GM12873 (cell line): ENCODE results near the gene MOV10L1.

ENCODE experiments used
- TF ChIP-seq, protein P1 (sequence below): IDR thresholded peaks from 2 replicates; pipeline ENCODE4 v1.5.1; 2012; ENCODE audit warnings: low read depth, mild to moderate bottlenecking, moderate library complexity, low read length, control low read depth; ENCODE audit not compliant: insufficient read depth; ENCODE audit errors: missing control alignments

MOV10L1 gene

DNA sequence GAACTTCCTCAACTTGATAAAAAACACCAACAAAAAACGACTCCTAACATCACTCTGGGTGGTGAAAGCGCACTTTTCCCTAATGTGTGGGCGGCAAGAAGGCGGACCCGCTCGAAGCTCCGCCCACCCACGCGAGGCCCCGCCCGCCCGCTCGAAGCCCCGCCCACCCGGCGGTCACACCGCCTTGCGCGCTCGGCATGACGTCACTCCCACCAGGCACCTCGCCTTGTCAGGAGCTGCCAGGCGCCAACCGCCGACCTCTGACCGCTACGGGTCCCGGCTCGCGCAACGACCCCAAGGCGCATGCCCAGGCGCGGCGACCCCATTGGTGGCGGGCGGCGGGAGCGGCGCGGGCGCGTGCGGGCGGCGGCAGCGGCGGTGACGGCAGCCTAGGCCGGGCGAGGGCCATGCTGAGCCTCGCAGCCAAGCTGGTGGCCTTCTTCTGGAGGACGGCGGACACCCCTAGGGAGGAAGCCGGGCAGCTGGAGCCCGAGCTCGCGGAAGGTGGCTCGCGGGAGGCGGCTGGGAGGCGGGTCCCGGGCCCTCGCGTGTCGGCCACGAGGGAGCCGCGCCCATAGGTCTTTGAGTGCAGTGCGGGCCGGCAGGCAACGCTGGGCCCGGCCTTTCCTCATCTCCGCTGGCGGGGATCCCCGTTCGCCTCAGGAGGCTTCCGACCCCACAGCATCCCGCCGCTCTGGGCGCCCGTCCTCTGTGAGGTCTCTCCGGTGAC is at the start of gene MOV10L1:
TSS of gene MOV10L1 (plus strand) at position 325 of the 730 bp plus-strand sequence. CDS start at position 408, 83 bp downstream.
- TF ChIP-seq, protein P1, sequence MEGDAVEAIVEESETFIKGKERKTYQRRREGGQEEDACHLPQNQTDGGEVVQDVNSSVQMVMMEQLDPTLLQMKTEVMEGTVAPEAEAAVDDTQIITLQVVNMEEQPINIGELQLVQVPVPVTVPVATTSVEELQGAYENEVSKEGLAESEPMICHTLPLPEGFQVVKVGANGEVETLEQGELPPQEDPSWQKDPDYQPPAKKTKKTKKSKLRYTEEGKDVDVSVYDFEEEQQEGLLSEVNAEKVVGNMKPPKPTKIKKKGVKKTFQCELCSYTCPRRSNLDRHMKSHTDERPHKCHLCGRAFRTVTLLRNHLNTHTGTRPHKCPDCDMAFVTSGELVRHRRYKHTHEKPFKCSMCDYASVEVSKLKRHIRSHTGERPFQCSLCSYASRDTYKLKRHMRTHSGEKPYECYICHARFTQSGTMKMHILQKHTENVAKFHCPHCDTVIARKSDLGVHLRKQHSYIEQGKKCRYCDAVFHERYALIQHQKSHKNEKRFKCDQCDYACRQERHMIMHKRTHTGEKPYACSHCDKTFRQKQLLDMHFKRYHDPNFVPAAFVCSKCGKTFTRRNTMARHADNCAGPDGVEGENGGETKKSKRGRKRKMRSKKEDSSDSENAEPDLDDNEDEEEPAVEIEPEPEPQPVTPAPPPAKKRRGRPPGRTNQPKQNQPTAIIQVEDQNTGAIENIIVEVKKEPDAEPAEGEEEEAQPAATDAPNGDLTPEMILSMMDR = no peak

DNA sequence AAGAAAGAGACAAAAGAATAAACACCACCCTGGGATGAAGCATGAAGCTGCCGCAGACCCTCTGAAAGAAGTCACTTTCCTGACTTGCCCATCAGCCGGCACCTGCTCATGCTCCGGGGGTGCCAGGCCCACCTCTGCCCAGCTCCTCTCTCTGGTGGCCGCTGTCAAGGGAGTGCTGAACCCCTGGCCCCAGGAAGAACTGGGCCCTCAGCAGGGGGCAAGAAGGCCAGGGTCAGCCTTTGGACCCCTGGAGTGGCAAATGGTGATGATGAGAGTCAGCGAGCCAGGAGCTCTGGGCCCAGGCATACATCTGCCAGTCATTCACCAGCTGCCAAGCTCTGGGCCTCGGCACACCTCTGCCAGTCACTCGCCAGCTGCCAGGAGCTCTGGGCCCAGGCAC is 49.1 kb upstream of the MOV10L1 start:
- TF ChIP-seq, protein P1 = no peak

GRCh38 chr22:50041361-50042065 is 48.3 kb upstream of the MOV10L1 start:
- TF ChIP-seq, protein P1 = no peak

DNA sequence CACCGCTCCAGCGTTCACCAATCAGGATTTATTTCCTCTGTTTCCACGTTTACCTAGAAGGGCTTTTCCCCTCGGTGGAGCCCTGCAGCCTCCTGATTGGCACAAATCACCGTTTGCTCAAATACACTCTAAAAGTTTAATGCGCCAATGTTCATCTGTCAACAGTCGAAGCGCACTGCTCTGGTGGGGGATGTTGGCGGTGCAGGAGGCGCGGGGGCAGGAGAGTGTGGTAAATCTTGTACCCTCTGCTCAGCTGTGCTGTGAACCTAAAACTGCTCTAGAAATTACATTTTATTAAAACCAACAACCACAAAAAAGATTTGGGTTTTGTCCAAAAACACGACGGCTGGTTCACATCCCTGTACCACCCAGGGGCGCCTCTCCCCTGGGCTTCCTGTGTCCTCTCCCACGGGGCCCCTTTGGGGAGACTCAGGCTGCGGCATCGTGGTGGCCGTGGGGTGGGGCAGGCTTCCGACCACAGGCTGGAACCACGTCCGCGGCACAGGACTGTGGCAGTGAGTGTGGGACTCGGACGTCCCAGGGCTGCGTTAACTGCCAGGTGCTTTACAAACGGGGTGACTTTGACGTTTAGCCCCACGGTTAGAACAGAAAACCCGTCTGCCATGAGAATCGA is 45.2 kb upstream of the MOV10L1 start:
- TF ChIP-seq, protein P1 = no peak

DNA sequence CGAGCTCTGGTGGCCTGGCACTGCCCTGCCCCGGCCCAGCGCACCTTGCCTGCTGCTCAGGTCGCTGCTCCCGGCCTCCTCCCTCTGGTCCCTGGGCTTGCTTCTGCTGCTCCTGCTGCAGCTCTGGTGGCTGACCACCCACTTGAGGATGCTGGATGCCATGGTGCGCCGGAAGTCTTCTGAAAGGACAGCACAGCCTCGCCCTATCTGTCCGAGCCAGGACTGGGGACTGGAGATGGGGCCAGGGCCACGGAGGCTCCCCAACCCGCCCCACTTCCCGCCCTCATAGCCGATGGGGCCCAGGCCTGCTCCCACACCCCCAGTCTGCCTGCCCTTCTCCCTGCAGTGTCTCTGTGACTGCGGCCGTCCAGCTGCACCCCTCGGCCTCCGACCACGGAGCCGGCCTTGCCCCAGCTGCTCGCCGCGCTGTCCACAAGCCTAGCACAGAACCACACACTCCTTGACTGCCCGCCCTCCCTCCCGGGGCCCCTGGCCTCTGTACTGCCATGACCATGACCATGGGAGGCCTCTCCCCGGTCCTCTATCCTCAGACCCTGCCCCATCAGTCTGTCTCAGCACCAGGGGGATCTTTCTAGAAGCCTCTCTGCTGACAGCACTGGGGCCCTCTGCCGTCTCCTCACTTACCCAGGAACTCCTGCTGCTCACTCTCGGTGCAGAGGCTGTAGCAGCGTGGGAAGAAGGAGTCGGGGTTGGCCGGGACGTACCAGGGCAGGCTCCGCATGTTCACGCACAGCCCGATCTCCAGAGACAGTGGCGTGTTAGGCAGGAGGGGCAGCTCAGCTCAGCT is 44.4 kb upstream of the MOV10L1 start:
- TF ChIP-seq, protein P1 = no peak

DNA sequence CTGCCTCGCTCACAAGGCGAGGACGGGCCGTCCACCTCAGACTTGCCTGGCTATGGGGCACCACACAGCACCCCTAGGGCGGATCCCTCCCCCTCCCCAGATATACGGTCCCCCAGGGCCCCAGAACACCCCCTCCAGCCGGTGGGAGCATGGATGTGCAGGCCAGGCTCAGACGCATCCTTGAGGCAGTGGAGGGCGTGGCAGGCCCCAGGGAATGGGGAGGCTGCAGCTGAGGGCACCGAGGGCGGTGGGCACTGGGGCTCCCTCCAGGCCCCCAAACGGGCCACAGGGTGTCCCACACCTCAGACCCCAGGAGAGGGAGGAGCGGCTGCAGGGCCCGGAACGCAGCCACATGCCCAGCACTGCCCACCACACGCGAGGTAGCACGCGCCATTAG is 43.8 kb upstream of the MOV10L1 start:
- TF ChIP-seq, protein P1 = no peak
